ENCODE results near the gene TCAF1.
"Not testable (repeated sequence)": the region's sequence is repeated elsewhere in the genome, so short reads cannot be mapped to it uniquely, and the experiment has no call there.

TCAF1 gene

GRCh38 chr7:143849785-143850479 is 52.0 kb downstream of the TCAF1 start:
- DNase-seq: no peak

DNA sequence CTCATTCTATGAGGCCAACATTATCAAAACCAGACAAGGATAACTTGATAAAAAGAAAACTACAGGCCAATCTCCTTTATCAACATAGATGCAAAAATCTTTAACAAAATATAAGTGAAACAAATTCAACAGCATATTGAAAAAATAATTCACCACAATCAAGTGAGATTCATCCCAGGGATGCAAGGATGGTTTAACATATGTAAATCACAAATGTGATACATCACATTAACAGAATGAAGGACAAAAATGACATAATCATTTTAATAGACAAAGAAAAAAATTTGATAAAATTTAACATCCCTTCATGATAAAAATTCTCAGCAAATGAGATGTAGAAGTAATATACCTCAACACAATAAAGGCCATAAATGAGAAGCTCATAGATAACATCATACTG is 53.8 kb downstream of the TCAF1 start:
- DNase-seq: no peak

GRCh38 chr7:143846692-143847091 is 55.3 kb downstream of the TCAF1 start:
- no peak for DNase-seq

GRCh38 chr7:143841696-143842095 is 60.3 kb downstream of the TCAF1 start:
- not testable (repeated sequence) for DNase-seq

- not testable (repeated sequence) for DNase-seq
Measured at GRCh38 chr7:143840062-143840461, 61.9 kb downstream of the TCAF1 start.

GRCh38 chr7:143837223-143837622 is 64.8 kb downstream of the TCAF1 start:
- DNase-seq: not testable (repeated sequence)

- peak; percentile 24 for DNase-seq
Measured at GRCh38 chr7:143836622-143837021, 65.4 kb downstream of the TCAF1 start.

DNA sequence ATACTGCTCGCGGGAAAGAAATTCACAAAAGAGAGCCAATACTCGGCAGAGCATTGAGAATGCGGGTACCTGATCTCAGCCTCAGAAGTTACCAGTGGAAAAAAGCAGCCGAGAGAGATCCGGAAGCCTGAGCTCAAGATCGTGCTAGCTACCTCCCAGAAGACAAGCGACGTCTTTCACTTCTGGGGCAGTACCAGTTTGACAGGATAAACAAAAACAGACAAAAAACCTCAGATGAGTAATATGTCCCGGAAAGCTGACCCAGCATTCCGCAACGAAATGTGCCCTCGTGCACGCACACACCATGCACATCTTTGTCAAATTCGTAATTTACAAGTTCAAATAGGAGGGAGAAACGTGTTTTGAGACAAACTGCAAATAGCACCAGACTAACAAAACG is 65.9 kb downstream of the TCAF1 start:
- DNase-seq: not testable (repeated sequence)

DNA sequence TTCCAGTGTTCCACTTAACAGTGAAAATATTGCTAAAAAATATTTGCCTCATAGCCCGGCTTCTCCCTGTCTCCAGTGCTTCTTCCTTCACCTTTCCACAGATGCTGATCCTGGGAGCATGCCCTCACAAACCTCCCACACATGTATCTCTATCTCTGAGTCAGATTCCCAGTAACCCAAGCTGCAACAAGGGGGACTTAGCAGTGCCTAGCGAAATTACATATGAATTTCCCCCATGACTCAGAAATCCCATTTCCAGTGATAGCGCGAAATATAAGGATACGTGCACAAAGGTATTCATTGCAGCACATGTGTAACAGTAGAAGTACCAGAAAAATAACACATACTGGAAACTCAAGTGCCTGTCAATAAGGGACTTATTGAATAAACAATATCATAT is 75.4 kb downstream of the TCAF1 start:
- not testable (repeated sequence) for DNase-seq

DNA sequence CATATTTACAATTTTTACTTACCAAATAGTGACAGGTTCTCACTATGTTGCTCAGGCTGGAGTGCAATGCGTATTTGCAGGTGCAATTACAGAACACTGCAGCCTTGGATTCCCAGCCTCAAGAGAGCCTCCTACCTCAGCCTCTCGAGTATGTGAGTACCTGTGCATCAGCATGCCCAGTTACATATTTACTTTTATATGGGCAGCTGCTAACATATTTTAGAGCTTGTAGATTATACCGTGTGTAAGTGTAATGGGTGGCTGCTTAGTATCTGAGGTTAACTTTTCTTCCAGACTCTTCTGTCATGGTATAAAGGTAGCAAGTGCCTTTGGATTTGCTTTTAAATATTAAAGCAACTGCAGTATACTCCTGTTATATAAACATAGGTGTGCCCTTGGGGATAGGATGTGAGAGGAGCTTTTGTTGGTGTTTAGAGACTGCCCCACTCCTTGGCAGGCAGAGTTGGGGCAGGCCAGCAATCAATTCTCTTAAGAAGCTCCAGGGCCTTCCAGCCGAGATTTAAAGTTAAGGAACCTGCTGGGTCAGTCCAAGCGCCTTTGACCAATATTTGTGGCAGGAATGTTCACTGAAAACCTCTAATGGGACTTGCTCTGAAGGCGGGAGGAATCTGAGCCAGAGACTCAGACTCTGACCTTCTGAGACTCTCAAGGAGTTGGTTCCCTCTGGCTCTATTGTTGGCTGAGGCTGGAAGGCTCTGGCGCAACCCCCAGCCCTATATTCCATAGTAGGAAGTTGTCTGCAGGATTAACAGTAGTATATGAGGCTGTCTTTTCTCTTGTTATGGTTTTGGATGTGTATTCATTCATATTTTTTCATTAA is 77.5 kb downstream of the TCAF1 start:
- not testable (repeated sequence) for DNase-seq

GRCh38 chr7:143823634-143824294 is 78.2 kb downstream of the TCAF1 start:
- not testable (repeated sequence) for DNase-seq

DNA sequence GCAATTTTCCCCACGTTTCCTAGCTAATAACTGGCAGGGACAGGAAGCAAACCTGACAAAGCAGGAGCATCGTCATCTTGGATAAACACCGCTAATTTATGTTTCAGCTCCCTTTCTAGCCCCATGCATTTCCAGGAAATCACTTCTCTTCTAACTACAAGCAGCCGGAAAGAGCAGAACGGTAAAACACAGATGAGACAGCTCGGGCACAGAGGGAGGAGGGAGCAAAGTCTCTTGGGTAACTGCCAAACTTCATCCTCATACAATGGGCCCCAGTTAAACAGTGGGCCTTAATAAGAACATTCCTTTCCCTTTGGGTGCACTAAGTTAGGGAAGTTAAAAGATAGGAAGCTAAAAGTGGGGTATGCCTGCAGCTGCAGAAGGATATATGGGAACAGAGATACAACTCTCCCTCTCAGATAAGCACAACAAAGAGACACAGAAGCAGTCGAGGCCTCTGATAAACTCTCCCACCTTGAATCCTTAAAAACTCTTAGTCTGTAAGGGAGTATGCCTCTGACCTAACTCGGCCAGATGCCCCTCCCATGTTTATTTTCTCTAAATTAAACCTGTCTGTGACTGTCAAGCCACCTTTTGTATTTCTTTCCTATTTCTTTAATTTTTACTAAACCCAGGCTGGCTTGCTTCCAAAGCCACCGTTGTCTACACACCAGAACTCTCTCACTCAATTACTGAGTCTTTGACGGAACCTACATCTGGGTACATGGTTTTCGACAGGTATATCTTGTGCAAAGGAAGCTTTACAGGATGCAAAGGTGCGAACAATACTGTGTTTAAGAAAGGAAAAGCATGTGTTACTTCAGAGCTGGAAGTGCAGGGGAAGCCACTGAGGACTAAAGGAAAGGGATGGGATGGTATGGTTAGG is 80.3 kb downstream of the TCAF1 start:
- DNase-seq: not testable (repeated sequence)

GRCh38 chr7:143817873-143818272 is 84.1 kb downstream of the TCAF1 start:
- not testable (repeated sequence) for DNase-seq

- DNase-seq: not testable (repeated sequence)
Measured at GRCh38 chr7:143816471-143817133, 85.4 kb downstream of the TCAF1 start.

DNA sequence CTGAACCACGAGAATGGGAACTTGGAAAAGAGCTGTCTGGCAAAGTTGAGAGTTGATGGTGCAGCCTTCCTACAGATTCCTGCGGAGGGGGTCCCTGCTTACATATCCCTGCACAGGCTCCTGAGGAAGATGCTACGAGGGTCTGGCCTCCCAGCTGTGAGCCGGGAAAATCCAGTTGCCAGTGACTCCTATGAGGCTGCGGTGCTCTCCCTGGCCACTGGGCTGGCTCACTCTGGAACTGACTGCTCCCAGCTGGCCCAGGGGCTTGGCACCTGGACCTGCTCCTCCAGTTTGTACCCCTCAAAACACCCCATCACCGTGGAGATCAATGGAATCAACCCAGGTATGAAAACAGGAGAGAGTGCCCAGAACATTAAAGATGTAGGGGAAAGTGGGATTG is 91.3 kb downstream of the TCAF1 start:
- DNase-seq: not testable (repeated sequence)

DNA sequence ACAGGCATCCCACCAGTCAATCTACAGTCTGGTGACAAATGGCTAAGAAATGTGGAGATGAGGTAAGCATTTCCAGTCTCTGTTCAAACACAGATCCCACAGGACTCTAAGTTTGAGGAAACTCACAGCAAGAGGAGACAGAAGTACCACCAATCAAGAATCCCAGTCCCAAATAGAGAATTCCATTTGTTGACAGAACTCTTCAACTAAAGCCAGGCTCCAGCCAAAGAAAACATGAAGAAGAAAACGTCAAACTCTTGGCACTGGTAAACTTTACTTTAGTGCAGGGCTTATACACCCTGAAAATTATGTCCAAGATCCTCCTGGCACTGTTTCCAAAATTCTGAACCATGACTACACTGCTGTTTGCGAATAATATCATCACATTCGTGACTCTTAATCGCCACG is 95.3 kb downstream of the TCAF1 start:
- not testable (repeated sequence) for DNase-seq

All from COR-L47 (cell line).